NCI-H2171 treated with DMSO at 0.1 percent for 48 hours (cell line): ENCODE results near the gene MYDGF.

Experiments used
- DNase-seq: peaks from one replicate; lab custom pipeline; 2025; lab: John Stamatoyannopoulos, UW

Gene MYDGF

DNA sequence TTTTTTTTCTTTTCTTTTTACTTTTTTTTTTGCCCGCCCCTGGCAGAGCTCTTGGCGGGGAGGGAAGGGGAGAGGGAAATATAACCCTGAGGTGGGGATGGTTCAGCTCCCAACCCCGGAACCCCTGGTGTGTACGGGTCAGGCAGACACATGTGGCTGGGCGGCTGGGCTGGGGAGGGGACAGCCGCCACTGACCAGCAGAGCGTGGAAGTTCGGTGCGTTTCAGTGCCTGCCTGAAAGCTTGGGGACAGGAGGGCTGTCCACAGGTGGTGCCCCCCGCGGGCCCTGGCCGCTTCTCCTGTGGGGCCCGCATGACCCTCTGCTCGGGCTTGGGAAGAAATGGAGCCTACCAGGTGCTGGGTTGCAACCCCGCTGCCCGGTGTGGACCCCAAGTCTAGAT lies 5.2 kb upstream of the MYDGF start:
- DNase-seq, result no peak

- DNase-seq, result no peak
These were observed 3.6 kb upstream of the MYDGF start for GRCh38 chr19:4673726-4674125.

DNA sequence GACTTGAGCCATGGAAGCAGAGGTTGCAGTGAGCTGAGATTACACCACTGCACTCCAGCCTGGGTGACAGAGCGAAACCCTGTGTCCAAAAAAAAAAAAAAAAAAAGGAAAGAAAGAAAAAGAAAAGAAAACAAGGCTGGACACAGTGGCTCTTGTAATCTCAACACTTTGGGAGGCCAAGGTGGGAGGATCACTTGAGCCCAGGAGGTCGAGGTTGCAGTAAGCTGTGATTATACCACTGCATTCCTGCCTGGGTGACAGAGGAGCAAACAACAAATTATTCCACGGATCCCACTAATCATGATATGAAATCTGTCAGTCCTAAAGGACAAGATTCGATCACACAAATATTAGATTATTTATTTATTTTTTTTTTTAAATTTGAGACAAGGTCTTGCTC lies 3.1 kb upstream of the MYDGF start:
- DNase-seq, result no peak

- DNase-seq, result no peak
These were observed 1.2 kb upstream of the MYDGF start for GRCh38 chr19:4671185-4671851.

DNA sequence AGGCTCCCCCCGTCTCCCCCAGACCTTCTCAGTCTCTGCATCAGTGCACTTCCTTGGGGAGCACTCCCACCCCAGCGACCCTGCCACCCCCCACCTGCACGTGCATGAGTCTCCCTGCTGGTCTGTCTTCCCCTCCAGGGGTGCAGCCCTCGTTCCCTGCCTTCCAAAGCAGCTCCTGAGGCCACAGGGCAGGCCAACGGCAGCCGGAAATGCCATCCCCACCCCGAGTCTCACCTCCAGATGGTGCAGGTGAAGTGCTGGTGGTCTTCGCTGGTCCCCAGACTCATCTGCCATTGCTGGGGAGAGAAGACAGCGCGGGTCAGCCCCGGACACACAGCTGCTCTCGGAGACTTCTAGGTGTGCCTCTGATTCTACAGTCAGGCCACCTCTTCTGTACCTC lies 5.5 kb downstream of the MYDGF start:
- DNase-seq, result no peak

GRCh38 chr19:4662812-4663211 lies 7.3 kb downstream of the MYDGF start:
- DNase-seq, result no peak

- no peak for DNase-seq
These were observed 8.0 kb downstream of the MYDGF start for GRCh38 chr19:4662020-4662695.

- no peak for DNase-seq
These were observed 9.1 kb downstream of the MYDGF start for GRCh38 chr19:4660993-4661392.

GRCh38 chr19:4660181-4660791 lies 9.9 kb downstream of the MYDGF start:
- DNase-seq, result peak; percentile 52

- DNase-seq, result no peak
These were observed 12.3 kb downstream of the MYDGF start for GRCh38 chr19:4657835-4658234.

DNA sequence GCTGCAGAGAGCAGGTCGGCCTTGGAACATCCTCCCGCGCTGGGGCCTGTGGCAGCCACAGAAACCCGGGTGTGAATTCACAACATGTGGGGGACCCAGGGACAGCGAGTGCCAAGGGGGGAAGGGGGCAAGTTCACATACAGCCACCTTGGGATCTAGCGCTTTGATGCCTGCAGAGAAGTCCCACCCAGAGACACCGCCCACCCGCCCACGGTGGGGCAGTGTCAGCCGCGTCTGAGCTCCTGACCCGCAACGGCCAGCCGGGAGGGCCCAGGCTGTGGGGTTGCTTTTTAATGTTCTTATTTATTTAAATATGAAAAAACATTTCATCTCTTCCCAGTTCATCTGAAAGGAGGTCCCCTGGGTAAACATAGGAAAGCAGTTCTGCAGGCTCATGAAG lies 12.9 kb downstream of the MYDGF start:
- DNase-seq, result no peak

- DNase-seq, result no peak
These were observed 14.0 kb downstream of the MYDGF start for GRCh38 chr19:4656102-4656501.

DNA sequence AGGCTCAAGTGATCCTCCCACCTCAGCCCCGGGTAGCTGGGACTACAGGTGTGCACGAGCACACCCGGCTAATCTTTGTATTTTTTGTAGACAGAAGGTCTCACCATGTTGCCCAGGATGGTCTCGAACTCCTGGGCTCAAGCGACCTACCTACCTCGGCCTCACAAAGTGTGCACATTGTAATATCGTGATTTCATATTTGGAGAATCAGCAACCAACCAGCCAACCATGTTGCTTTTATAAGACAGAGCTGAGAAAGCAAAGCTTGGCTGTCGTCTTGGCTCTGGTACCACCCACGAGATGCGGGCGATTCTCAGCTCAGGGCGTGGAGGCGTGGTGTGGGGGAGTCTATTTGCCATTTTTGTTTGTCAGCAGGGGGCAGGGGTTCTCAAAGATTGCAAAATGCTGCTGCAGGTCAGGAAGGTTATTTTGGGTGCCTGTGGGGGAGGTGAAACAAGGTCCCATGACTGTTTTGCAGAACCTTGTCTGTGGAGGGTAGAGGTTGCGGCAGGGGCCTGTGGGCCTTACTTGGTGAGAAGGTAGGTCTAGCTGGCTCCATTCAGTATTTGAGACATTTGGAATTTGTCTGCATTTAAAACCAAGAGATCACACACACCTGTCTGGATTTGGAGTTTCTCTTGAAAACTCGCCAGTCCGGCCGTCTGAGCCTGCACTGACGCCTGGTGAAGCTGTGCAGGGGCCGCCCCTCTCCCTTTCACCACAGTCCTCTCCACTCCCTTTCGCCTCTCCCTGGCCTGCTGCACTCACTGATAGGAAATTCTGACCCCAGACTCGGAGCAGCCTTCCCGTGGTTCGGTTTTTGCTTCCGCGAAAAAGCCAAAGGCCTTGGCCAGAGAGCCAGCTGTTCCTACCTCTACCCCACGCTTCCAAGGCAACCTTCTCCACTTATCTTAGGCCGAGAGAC lies 15.4 kb downstream of the MYDGF start:
- no peak for DNase-seq

- no peak for DNase-seq
These were observed 16.2 kb downstream of the MYDGF start for GRCh38 chr19:4653793-4654436.

DNA sequence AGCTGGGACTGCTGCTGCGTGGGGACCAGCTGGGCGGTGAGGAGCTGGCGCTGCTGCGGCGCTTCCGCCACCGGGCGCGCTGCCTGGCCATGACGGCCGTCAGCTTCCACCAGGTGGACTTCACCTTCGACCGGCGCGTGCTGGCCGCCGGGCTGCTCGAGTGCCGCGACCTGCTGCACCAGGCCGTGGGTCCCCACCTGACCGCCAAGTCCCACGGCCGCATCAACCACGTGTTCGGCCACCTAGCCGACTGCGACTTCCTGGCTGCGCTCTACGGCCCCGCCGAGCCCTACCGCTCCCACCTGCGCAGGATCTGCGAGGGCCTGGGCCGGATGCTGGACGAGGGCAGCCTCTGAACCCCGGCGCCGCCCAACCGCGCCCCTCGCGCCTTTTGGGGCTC lies 18.1 kb downstream of the MYDGF start:
- no peak for DNase-seq

DNA sequence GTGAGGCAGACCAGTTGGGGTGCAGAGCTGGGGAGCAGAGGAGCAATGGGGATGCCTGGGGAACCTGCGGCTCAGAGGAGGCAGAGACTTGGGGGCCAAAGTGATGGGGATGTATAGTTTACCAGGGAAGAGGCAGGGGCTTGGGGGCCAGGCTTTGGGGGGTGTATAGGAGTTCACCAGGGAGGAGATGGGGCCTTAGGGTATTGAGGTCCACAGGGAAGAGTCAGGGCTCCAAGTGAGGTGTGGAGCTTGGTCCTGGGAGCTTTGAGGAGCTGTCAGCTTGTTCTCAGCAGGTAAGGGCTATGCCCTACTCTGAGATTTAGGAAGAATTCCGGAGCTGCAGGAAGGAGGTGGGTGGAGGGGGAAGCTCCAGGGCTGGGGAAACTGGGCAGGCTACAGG lies 20.0 kb downstream of the MYDGF start:
- no peak for DNase-seq

GRCh38 chr19:4649392-4650047 lies 20.6 kb downstream of the MYDGF start:
- no peak for DNase-seq

GRCh38 chr19:4647676-4648644 lies 22.2 kb downstream of the MYDGF start:
- peak; percentile 56 for DNase-seq

GRCh38 chr19:4645718-4646117 lies 24.4 kb downstream of the MYDGF start:
- DNase-seq, result no peak

GRCh38 chr19:4642625-4643024 lies 27.5 kb downstream of the MYDGF start:
- no peak for DNase-seq
